ENCODE measurements around the gene SPTBN1.

The SPTBN1 gene

DNA sequence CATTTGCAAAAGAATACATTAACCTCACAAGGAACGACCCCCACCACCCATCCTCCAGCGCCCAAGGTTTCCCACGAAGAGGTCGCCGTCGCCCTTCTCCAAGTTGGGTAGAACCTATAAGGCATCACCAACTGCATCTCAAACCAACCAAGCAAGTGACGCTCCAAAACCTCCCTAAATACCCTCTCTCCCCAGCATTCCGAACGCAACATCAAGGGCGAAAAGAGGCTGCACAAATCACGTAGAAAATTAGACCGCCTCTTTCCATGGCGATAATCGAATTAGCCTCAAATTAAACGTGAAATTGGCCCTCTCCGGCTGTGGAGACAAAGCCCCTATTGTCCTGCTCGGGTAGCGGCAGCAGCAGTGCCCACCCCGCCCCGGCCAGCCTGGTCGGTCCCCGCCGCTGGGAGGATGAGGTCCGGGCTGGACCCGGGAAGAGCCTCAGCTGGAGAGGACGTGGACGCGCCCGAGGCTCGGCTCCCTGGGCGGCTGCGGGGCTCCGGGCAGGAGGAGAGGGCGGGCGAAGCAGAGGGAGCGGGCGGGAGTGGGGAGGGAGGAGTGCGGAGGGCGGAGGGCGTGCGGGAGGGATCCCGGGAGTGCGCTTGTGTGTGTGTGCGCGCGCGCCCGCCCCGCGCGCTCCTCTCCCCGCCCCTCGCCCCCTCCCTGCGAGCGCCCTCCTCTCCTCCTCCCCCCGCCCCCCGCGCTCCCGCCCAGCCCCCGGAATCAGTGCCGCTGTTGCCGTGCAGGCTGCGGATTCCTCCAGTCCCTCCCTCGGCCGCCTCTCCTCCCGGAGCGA is at the start of gene SPTBN1:
Gene SPTBN1, plus strand, starts transcription at position 765 of the 799 bp plus-strand sequence. CDS start 70,092 bp downstream, outside the sequence.
- no peak for DNase-seq

DNA sequence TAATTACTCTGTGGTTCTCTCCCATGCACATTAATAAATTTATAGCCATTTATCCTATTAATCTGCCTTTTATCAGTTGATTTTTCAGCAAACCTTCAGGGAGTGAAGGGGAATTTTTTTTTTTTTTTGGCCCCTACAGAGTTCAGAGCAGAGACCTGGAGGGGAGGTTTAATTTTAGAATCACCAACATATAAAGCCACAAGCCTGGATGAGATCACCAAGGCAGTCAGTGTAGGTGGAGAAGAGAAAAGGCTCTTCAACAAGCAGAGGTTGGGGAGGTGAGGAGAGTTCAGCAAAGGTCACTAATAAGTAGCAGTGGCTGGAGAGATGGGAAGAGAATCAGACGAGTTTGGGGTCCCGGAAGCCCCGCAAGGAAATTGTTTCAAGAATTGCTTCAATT is 48.4 kb upstream of the SPTBN1 start:
- no peak for DNase-seq

GRCh38 chr2:54408288-54408687 is 47.8 kb upstream of the SPTBN1 start:
- no peak for DNase-seq

- DNase-seq, result no peak
Observed at GRCh38 chr2:54409752-54410151, 46.4 kb upstream of the SPTBN1 start.

DNA sequence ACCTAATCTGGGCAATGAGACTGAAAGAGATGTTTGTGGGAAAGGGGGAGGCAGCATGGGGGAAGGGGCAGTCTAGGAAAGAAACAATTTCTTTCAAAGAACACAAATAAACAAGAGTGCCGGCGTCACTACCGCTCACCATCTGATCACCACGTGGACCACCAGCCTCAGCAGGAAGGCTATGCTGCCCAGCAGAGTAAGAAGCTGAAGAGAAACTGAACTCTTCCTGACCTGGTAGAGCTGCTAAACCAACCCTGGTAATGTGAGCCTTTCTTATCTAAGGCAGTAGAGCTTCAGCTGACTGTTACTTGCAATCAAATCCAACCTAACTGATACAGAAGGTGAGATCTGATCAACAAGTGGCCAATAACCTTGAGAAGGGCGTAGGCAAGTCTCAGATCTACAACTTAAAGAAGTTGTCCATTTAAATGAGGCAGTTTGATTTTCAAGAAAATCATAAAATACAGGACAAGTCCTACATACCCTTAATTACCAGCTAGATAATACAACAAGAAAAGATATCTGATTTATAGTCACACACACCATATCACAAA is 44.2 kb upstream of the SPTBN1 start:
- DNase-seq, result no peak

DNA sequence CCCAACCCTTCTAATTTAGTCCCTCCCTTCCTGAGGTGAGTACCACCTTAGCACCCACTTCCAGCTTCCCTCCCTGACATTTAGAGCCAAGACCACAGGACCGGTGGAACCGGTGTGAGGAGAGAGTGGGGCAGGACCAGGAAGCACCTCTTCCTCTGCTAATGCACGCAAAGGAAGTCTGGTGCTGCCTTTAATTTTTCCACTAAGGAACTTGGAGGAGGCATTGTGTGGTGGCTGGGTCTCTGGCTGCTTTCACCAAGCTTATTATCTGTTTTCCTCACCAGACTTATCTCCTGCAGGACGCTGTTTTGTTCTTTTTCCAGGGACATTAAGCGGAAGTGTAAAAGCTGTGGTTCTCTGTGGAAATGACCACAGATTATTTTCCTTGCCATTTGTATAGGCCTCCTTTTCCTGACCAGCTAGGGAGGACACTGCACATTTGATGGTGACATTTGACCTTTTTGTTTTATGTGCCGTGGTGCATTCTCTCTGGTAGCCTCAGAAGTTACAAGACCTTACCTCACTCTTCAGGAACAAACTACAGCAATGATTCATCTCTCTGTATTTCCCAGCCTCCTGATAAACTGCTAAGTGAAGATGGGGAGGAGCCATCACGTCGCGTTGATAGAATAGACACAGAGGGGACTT is 39.8 kb upstream of the SPTBN1 start:
- DNase-seq, result no peak

GRCh38 chr2:54416938-54417337 is 39.2 kb upstream of the SPTBN1 start:
- no peak for DNase-seq

DNA sequence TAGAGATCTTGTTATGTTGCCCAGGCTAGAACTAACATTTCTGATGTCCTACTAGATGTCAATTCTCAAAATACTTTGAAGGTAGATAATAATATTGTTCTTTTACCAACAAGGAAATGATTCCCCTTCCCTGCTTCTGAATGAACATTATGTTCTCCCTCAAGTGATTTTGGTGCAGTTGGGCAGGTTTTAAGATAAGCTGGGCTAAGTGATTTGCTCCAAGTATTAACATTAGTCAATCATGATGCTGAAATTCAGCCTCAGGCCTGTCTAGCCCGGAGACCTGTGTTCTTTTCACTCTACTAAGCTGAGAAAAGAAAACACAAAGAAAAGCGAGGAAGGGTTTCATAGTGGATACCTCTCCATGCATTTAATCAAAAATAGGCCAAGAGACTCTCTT is 38.5 kb upstream of the SPTBN1 start:
- no peak for DNase-seq

GRCh38 chr2:54419388-54419787 is 36.7 kb upstream of the SPTBN1 start:
- no peak for DNase-seq

GRCh38 chr2:54419855-54420523 is 36.1 kb upstream of the SPTBN1 start:
- no peak for DNase-seq

DNA sequence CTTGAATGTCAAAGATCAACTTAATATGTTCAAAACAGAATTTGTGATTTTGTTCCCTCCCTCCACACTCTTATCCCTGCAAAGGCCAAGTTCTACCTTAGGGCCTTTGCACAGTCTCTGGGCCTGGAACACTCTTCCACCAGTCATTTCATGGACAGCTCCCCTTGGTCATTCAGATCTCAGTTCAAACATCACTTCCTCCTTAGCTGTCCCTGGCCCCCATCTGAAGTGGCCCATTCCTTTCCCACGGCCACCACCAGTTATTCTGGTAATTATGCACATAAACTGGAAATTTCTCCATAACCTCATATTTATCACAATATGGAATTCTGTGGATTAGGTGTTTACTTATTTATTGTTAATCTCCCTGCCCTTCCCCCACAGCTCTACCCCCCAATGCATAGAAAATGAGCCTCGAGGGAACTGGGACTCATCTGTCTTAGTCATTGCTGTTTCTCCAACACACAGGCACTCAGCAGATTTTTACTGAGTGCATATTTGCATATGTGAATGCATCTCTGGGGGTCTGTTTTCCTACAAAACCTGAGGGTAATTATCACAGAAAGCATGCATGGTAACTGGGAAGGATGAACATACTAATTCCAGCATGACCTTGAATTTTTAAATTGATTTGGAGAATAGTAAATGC is 35.5 kb upstream of the SPTBN1 start:
- DNase-seq, result no peak

DNA sequence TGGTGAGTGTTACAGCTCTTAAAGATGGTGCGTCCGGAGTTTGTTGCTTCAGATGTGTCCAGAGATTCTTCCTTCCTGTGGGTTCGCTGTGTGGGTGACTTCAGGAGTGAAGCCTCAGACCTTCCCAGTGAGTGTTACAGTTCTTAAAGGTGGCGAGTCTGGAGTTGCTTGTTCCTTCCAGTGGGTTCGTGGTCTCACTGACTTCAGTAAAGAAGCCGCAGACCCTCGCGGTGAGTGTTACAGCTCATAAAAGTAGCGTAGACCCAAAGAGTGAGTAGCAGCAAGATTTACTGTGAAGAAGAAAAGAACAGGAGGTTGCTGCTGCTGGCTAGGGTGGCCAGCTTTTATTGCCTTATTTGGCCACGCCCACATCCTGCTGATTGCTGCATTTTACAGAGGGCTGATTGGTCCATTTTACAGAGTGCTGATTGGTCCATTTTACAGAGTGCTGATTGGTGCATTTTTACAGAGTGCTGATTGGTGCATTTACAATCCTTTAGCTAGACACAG is 34.0 kb upstream of the SPTBN1 start:
- peak; percentile 36 for DNase-seq

GRCh38 chr2:54423213-54423612 is 32.9 kb upstream of the SPTBN1 start:
- no peak for DNase-seq

GRCh38 chr2:54424555-54425163 is 31.5 kb upstream of the SPTBN1 start:
- no peak for DNase-seq

DNA sequence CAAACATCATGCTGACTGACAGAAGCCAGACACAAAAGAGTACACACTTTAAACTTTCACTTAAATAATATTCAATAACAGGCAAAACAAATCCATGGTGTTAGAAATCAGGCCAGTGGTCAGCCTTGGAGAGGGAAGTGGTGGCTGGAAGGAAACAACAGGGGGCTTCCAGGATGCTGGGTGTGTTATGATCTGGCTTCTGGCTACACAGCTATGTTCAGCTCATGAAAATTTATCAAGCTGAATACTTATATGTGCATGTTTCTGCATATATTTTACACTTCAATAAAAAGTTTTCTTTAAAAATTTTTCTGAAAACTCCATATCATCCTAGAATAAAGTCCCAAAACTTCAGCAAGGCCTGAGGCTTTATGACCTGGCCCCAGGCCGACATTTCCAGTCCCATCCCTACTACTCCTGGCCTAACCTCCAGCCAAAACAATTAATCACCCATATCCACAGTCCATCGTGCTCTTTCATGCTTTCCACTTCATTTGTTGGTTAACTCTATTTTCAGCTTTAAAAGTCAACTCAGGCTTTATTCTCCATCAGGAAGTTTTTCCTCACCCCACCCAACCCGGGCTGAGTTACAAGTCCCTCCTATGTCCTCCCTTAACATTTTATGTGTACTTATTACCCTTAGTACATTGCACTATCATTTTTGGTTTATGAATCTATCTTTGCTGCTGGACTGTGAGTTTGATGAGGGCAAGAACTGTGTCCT is 27.9 kb upstream of the SPTBN1 start:
- no peak for DNase-seq

DNA sequence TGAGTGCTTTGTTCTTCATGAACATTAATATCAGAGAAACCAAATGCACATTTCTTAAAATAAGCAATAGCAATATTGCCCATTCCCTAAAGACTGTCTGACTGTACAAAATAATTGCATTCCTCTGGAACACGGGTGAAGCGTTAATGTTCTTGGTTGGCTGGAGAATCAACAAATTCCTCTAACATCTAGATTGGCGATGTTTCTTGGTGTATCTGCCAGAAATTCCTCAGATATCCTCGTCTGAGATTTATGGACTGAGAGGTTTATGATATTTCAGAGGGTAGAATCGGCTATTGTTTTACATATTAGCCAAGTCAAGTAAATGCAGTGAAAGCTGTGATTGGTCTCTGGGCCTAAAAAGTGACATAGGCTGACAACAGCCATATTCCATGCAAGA is 27.1 kb upstream of the SPTBN1 start:
- DNase-seq, result no peak

- no peak for DNase-seq
Observed at GRCh38 chr2:54429811-54430551, 26.1 kb upstream of the SPTBN1 start.

GRCh38 chr2:54430649-54431048 is 25.5 kb upstream of the SPTBN1 start:
- no peak for DNase-seq

DNA sequence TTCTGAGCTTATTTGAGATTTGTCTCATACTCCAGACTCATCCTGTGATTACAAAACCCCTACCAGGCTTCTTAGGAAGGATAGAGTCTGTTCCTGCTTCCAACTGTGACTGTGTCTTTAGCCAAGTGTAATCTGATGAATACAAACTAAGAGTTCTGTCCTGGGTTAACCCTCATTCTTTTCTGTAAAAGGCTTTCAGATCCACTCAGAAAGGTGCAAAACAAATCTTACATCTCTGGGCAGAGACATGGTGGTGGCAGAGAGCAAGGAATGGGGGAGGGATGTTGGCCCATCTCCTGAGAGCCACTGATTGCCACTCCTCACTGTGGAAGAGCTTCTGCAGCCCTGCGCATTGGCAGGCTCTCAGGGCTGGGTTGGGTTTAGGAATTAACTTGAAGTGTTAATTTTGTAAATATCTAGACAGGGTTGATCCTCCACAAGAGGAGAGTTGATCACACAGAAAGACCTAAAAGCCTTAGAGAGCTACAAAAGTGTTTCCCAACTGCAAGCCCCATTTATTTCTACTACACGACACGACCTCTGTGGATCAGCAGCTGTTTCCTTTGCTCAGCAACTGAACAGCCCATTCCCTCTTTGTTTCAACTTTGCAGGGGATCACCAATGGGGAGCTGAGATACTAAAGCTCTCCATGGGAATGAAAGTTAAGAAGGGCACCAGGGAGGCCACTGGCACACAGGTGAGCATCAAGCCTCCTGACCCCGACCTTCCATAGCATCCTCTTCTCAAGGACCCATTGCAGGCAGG is 23.7 kb upstream of the SPTBN1 start:
- DNase-seq, result no peak

GRCh38 chr2:54434229-54434628 is 21.9 kb upstream of the SPTBN1 start:
- no peak for DNase-seq

Data from activated CD4-positive, CD25-positive, alpha-beta regulatory T cell treated with anti-CD3 and anti-CD28 coated beads, Interleukin-2, amount 50 U/mL, for 72 hours (primary cell).